A204.1 (cell line): ENCODE data around the gene ZDHHC3.

Experiments
- FAIRE-seq: peaks from 2 replicates; lab custom pipeline; 2012; peaks lifted over from hg19 to GRCh38; lab: Jason Lieb, UNC

The ZDHHC3 gene

GRCh38 chr3:44926921-44927320, 49.1 kb downstream of the ZDHHC3 start:
- FAIRE-seq, result no peak

GRCh38 chr3:44926172-44926571, 49.8 kb downstream of the ZDHHC3 start:
- no peak for FAIRE-seq

- FAIRE-seq, result no peak
These were observed 51.4 kb downstream of the ZDHHC3 start for GRCh38 chr3:44924457-44925084.

GRCh38 chr3:44923632-44924456, 52.1 kb downstream of the ZDHHC3 start:
- FAIRE-seq, result no peak

GRCh38 chr3:44920081-44920480, 55.9 kb downstream of the ZDHHC3 start:
- no peak for FAIRE-seq

GRCh38 chr3:44918581-44918980, 57.4 kb downstream of the ZDHHC3 start:
- no peak for FAIRE-seq

- no peak for FAIRE-seq
These were observed 57.9 kb downstream of the ZDHHC3 start for GRCh38 chr3:44918087-44918486.

- no peak for FAIRE-seq
These were observed 60.1 kb downstream of the ZDHHC3 start for GRCh38 chr3:44915702-44916438.

- FAIRE-seq, result no peak
These were observed 61.0 kb downstream of the ZDHHC3 start for GRCh38 chr3:44914936-44915335.

GRCh38 chr3:44913868-44914468, 62.0 kb downstream of the ZDHHC3 start:
- FAIRE-seq, result no peak

- no peak for FAIRE-seq
These were observed 65.3 kb downstream of the ZDHHC3 start for GRCh38 chr3:44910693-44911092.

- no peak for FAIRE-seq
These were observed 66.9 kb downstream of the ZDHHC3 start for GRCh38 chr3:44909063-44909462.

- FAIRE-seq, result no peak
These were observed 68.4 kb downstream of the ZDHHC3 start for GRCh38 chr3:44907612-44908011.

GRCh38 chr3:44906997-44907396, 69.0 kb downstream of the ZDHHC3 start:
- no peak for FAIRE-seq

- FAIRE-seq, result no peak
These were observed 70.4 kb downstream of the ZDHHC3 start for GRCh38 chr3:44905446-44906157.

- no peak for FAIRE-seq
These were observed 72.2 kb downstream of the ZDHHC3 start for GRCh38 chr3:44903751-44904150.

GRCh38 chr3:44903314-44903713, 72.7 kb downstream of the ZDHHC3 start:
- FAIRE-seq, result no peak

- no peak for FAIRE-seq
These were observed 73.3 kb downstream of the ZDHHC3 start for GRCh38 chr3:44902628-44903027.

GRCh38 chr3:44899683-44900367, 76.1 kb downstream of the ZDHHC3 start:
- no peak for FAIRE-seq

GRCh38 chr3:44896440-44896839, 79.5 kb downstream of the ZDHHC3 start:
- no peak for FAIRE-seq

- FAIRE-seq, result no peak
These were observed 81.5 kb downstream of the ZDHHC3 start for GRCh38 chr3:44894485-44894884.

- no peak for FAIRE-seq
These were observed 82.9 kb downstream of the ZDHHC3 start for GRCh38 chr3:44893097-44893496.
